ENCODE data around the gene RGMA. TPM values are rescaled to one million over a fixed set of nuclear protein-coding genes. Genes with fewer than 3 reads are reported as not detected.

The RGMA gene
- total and polyA plus RNA-seq, 10 of the 15 experiments (the other 5 are each of a cell fraction or from before 2014, with no cell fraction given) = not detected

- CTCF ChIA-PET = interaction anchor here (0.7 to 4.1 kb wide), 3 partner anchors 12 to 906 kb away, joined by 3 to 19 read pairs (median 4); no protein-coding TSS in a partner anchor
Measured at GRCh38 chr15:93076217-93076616, 12.8 kb downstream of the RGMA start.

More at GRCh38 chr15:93076217-93076616, 12.8 kb downstream of the RGMA start:
- ChIA-PET RAD21 (ENCODE audit: unreplicated experiment) (interaction anchor here (0.6 kb wide), 1 partner anchor 1248 kb away, joined by 3 read pairs; no protein-coding TSS in a partner anchor), POLR2A (no interaction called here), SMC1A (ENCODE audit: uncharacterized antibody, unreplicated experiment) (interaction anchor here (1.0 to 1.4 kb wide), 2 partner anchors 9 to 1044 kb away, joined by 3 read pairs; no protein-coding TSS in a partner anchor)
- Histone ChIP-seq H3K79me2 (ENCODE audit: control insufficient read depth, insufficient read depth, low read length) (no peaks in the 10 kb centered on the region), H3K27ac (ENCODE audit: control insufficient read depth, insufficient read depth) (no peak overlapping the region), H3K4me1 (ENCODE audit: control insufficient read depth, insufficient read depth, low read length) (no peaks in the 10 kb centered on the region), H3K4me2 (ENCODE audit: control insufficient read depth, insufficient read depth) (no peak overlapping the region), H3K9ac (ENCODE audit: control insufficient read depth, insufficient read depth, low read length) (no peak overlapping the region), H3K36me3 (ENCODE audit: control insufficient read depth in 2 of 2, insufficient read depth in 2 of 2, low read length in 1 of 2) (no peaks in the 10 kb centered on the region), H2AFZ (ENCODE audit: control insufficient read depth, low read depth, low read length) (no peak overlapping the region), H3K27me3 (replicated peaks in 1 of 2; ENCODE audit: control insufficient read depth in 2 of 2, insufficient read depth in 2 of 2, low read length in 1 of 2) (peaks cover 8 to 21% of the 10 kb centered on the region in 2 experiments), H3K4me3 (no peak overlapping the region), H4K20me1 (ENCODE audit: control insufficient read depth, insufficient read depth) (no peaks in the 10 kb centered on the region), H3K9me3 (replicated peaks; ENCODE audit: control insufficient read depth, insufficient read depth, low read length) (no peaks in the 10 kb centered on the region)
- WGBS (ENCODE audit: insufficient coverage, insufficient replicate concordance, low lambda C conversion rate, missing lambda C conversion rate) = 0% methylated on average over 1 of the region's 1 CpG
- FAIRE-seq (no peak), ATAC-seq (no peak), DNase-seq (ENCODE audit: low read depth, low spot score) (no peak)
- TF ChIP-seq, protein P1, sequence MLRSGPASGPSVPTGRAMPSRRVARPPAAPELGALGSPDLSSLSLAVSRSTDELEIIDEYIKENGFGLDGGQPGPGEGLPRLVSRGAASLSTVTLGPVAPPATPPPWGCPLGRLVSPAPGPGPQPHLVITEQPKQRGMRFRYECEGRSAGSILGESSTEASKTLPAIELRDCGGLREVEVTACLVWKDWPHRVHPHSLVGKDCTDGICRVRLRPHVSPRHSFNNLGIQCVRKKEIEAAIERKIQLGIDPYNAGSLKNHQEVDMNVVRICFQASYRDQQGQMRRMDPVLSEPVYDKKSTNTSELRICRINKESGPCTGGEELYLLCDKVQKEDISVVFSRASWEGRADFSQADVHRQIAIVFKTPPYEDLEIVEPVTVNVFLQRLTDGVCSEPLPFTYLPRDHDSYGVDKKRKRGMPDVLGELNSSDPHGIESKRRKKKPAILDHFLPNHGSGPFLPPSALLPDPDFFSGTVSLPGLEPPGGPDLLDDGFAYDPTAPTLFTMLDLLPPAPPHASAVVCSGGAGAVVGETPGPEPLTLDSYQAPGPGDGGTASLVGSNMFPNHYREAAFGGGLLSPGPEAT (IDR thresholded peaks at IDR 0.05; ENCODE audit: low read depth) = no peak
- TF ChIP-seq RUNX3 (IDR thresholded peaks at IDR 0.05; ENCODE audit: low read length) (no peak), SRF (IDR thresholded peaks at IDR 0.05; ENCODE audit: low read depth in 2 of 2, low read length in 2 of 2) (no peak), BACH1 (IDR thresholded peaks at IDR 0.05; ENCODE audit: borderline replicate concordance) (no peak), BMI1 (IDR thresholded peaks at IDR 0.05; ENCODE audit: borderline replicate concordance) (no peak), ZNF24 (IDR thresholded peaks at IDR 0.05) (no peak), CHD2 (IDR thresholded peaks at IDR 0.05; ENCODE audit: borderline replicate concordance, low read depth, low read length) (no peak), BCL11A (IDR thresholded peaks at IDR 0.05; ENCODE audit: low read depth, low read length) (no peak), JUND (IDR thresholded peaks at IDR 0.05; ENCODE audit: low read depth, low read length) (no peak), PAX8 (IDR thresholded peaks at IDR 0.05) (no peak), PRDM15 (CRISPR knock-in tag; IDR thresholded peaks at IDR 0.05) (no peak), ZNF384 (IDR thresholded peaks at IDR 0.05; ENCODE audit: borderline replicate concordance, low read depth, low read length) (no peak)
- TF ChIP-seq, protein P2, sequence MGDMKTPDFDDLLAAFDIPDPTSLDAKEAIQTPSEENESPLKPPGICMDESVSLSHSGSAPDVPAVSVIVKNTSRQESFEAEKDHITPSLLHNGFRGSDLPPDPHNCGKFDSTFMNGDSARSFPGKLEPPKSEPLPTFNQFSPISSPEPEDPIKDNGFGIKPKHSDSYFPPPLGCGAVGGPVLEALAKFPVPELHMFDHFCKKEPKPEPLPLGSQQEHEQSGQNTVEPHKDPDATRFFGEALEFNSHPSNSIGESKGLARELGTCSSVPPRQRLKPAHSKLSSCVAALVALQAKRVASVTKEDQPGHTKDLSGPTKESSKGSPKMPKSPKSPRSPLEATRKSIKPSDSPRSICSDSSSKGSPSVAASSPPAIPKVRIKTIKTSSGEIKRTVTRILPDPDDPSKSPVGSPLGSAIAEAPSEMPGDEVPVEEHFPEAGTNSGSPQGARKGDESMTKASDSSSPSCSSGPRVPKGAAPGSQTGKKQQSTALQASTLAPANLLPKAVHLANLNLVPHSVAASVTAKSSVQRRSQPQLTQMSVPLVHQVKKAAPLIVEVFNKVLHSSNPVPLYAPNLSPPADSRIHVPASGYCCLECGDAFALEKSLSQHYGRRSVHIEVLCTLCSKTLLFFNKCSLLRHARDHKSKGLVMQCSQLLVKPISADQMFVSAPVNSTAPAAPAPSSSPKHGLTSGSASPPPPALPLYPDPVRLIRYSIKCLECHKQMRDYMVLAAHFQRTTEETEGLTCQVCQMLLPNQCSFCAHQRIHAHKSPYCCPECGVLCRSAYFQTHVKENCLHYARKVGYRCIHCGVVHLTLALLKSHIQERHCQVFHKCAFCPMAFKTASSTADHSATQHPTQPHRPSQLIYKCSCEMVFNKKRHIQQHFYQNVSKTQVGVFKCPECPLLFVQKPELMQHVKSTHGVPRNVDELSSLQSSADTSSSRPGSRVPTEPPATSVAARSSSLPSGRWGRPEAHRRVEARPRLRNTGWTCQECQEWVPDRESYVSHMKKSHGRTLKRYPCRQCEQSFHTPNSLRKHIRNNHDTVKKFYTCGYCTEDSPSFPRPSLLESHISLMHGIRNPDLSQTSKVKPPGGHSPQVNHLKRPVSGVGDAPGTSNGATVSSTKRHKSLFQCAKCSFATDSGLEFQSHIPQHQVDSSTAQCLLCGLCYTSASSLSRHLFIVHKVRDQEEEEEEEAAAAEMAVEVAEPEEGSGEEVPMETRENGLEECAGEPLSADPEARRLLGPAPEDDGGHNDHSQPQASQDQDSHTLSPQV (IDR thresholded peaks at IDR 0.05) = no peak
- TF ChIP-seq, protein P3, sequence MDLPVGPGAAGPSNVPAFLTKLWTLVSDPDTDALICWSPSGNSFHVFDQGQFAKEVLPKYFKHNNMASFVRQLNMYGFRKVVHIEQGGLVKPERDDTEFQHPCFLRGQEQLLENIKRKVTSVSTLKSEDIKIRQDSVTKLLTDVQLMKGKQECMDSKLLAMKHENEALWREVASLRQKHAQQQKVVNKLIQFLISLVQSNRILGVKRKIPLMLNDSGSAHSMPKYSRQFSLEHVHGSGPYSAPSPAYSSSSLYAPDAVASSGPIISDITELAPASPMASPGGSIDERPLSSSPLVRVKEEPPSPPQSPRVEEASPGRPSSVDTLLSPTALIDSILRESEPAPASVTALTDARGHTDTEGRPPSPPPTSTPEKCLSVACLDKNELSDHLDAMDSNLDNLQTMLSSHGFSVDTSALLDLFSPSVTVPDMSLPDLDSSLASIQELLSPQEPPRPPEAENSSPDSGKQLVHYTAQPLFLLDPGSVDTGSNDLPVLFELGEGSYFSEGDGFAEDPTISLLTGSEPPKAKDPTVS (IDR thresholded peaks at IDR 0.05; ENCODE audit: low read depth, low read length) = no peak
- no TSS peak for BruUV-seq (replicated peaks)
- in situ Hi-C loops (cut with MboI) = no loop called here
- intact Hi-C loops (cut with micrococcal nuclease; ENCODE audit: unreplicated experiment) = no loop called here

Measured in GM12878 (cell line).